ENCODE results near the gene TBXAS1.

TBXAS1 gene

DNA sequence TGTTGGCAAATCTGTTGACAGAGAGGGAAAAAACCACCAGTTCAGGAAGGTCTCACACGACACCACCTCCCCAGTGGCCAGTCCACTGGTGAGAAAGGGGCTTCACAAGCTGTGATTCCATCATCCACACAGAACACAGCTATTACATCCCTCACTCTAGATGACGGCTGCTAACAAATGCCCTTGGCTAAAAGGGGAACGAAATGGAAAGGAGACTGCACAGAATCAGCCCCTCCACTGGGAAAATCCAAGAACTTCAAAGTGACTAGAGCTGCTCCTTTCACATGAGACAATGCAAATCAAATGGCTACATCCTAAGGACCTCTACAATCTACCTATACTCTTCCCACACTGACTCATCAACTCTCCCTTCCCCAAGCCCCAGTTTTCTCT lies 228.1 kb downstream of the TBXAS1 start:
- no peak for DNase-seq (ENCODE audit: low read depth)
- H3K4me3 ChIP-seq (ENCODE audit: low read depth, low read length), result no peak overlapping the region
- TF ChIP-seq CTCF (IDR thresholded peaks at IDR 0.05; ENCODE audit: control insufficient read depth, extremely low read depth, insufficient read depth), result no peak

- DNase-seq (ENCODE audit: low read depth), result no peak
- H3K4me3 ChIP-seq (ENCODE audit: low read depth, low read length), result no peak overlapping the region
- no peak for TF ChIP-seq CTCF (IDR thresholded peaks at IDR 0.05; ENCODE audit: control insufficient read depth, extremely low read depth, insufficient read depth)
Observed at GRCh38 chr7:140058517-140058916, 229.5 kb downstream of the TBXAS1 start.

- no peak for TF ChIP-seq CTCF (IDR thresholded peaks at IDR 0.05; ENCODE audit: control insufficient read depth, extremely low read depth, insufficient read depth)
- DNase-seq (ENCODE audit: low read depth), result peak; percentile 43
- H3K4me3 ChIP-seq (ENCODE audit: low read depth, low read length), result no peak overlapping the region
Observed at GRCh38 chr7:140059273-140060242, 230.5 kb downstream of the TBXAS1 start.

GRCh38 chr7:140060243-140060630 lies 231.2 kb downstream of the TBXAS1 start:
- no peak for TF ChIP-seq CTCF (IDR thresholded peaks at IDR 0.05; ENCODE audit: control insufficient read depth, extremely low read depth, insufficient read depth)
- no peak for DNase-seq (ENCODE audit: low read depth)
- H3K4me3 ChIP-seq (ENCODE audit: low read depth, low read length), result no peak overlapping the region

GRCh38 chr7:140060788-140061606 lies 231.9 kb downstream of the TBXAS1 start:
- DNase-seq (ENCODE audit: low read depth), result no peak
- TF ChIP-seq CTCF (IDR thresholded peaks at IDR 0.05; ENCODE audit: control insufficient read depth, extremely low read depth, insufficient read depth), result no peak
- no peak overlapping the region for H3K4me3 ChIP-seq (ENCODE audit: low read depth, low read length)

- H3K4me3 ChIP-seq (ENCODE audit: low read depth, low read length), result peak overlapping the region; percentile 65
- DNase-seq (ENCODE audit: low read depth), result no peak
- TF ChIP-seq CTCF (IDR thresholded peaks at IDR 0.05; ENCODE audit: control insufficient read depth, extremely low read depth, insufficient read depth), result no peak
Observed at GRCh38 chr7:140061607-140061930, 232.5 kb downstream of the TBXAS1 start.

All from LNCaP clone FGC (cell line).